K562 (cell line): ENCODE measurements around the gene ACCSL. TPM values are rescaled to one million over a fixed set of nuclear protein-coding genes. Genes with fewer than 3 reads are reported as not detected.

ENCODE experiments used
- ATAC-seq: fragments of 200-7000 bp; cut with Tn5 transposase; 3 replicates; pipeline ENCODE4 v1.9.1; 2020; ENCODE audit warnings: moderate library complexity
- BruUV-seq: library from RNA; stranded (reverse); fragments of 400-500 nt; replicated peaks from 2 replicates; lab custom pipeline; 2021; lab: Mats Ljungman, UMichigan
- CTCF ChIA-PET: fragments of 300-600 bp; formaldehyde crosslinking; extraction: SDS; loops from one replicate; lab custom pipeline; 2021; ENCODE audit warnings: low intra/inter-chr PET ratio; lab: Yijun Ruan, JAX
- POLR2A ChIA-PET: fragments of 300-600, 350-650 bp; sonication (Branson Sonifier 250); formaldehyde crosslinking; extraction: SDS; loops from one replicate; lab custom pipeline; 2021; ENCODE audit warnings: antibody characterized with exemption, inconsistent platforms; lab: Yijun Ruan, JAX
- DNase-seq, 4 experiments: peaks; one replicate each; pipeline versions ENCODE4 v3.0.0 to v3.0.0-alpha.2; 2011 to 2018; ENCODE audit warnings: low spot score in 3 of 4, mixed read lengths in 3 of 4; ENCODE audit errors: extremely low read depth in 1 of 4
- FAIRE-seq: peaks from 2 replicates; lab custom pipeline; 2011; peaks lifted over from hg19 to GRCh38; lab: Jason Lieb, UNC
- H2AFZ ChIP-seq: 2 replicates; pipeline ENCODE4 v1.6.0; 2011; ENCODE audit warnings: low read depth, low read length, control low read depth, inconsistent platforms
- H3K27ac ChIP-seq: fragments of 200-600 bp; 3 replicates; pipeline ENCODE4 v1.8.0; 2011; ENCODE audit warnings: low read depth, mild to moderate bottlenecking, control low read depth, inconsistent platforms, low read length, moderate library complexity, mixed read lengths; ENCODE audit errors: extremely low read depth
- H3K27me3 ChIP-seq, 2 experiments: fragments of 300-600 bp in 1 of 2; 2 replicates in 1 of 2; 3 replicates in 1 of 2; pipeline versions ENCODE4 v1.6.0 to v1.8.0; 2011; ENCODE audit warnings: inconsistent platforms in 2 of 2, low read length in 2 of 2, mild to moderate bottlenecking in 1 of 2, mixed read lengths in 1 of 2, moderate library complexity in 1 of 2; ENCODE audit not compliant: control insufficient read depth in 2 of 2, insufficient read depth in 2 of 2
- H3K36me3 ChIP-seq: fragments of 300-600 bp; 3 replicates; pipeline ENCODE4 v1.8.0; 2011; ENCODE audit warnings: mild to moderate bottlenecking, low read length, inconsistent platforms; ENCODE audit not compliant: control insufficient read depth, insufficient read depth
- H3K4me1 ChIP-seq, 2 experiments: fragments of 200-600 bp in 1 of 2; replicated peaks in 1 of 2; 2 replicates in 1 of 2; 3 replicates in 1 of 2; pipeline versions ENCODE4 v1.5.1 to v1.8.0; 2011; ENCODE audit warnings: inconsistent platforms in 2 of 2, low read length in 2 of 2, mild to moderate bottlenecking in 1 of 2, mixed read lengths in 1 of 2, moderate library complexity in 1 of 2; ENCODE audit not compliant: control insufficient read depth in 2 of 2, insufficient read depth in 2 of 2
- H3K4me2 ChIP-seq: 2 replicates; pipeline ENCODE4 v1.6.1; 2011; ENCODE audit warnings: low read length, control low read depth, inconsistent platforms, mixed read lengths; ENCODE audit not compliant: insufficient read depth
- H3K4me3 ChIP-seq: fragments of 200-600 bp; sonication (generic), shearing (Covaris generic); 2 replicates; pipeline ENCODE4 v1.5.1; 2016; ENCODE audit warnings: control low read depth, inconsistent platforms
- H3K79me2 ChIP-seq: fragments of 200-600 bp; 3 replicates; pipeline ENCODE4 v1.8.0; 2011; ENCODE audit warnings: low read length, inconsistent platforms; ENCODE audit not compliant: control insufficient read depth, insufficient read depth
- H3K9ac ChIP-seq, 2 experiments: 2 replicates each; pipeline versions ENCODE4 v1.6.0 to v1.6.1; 2011; ENCODE audit warnings: low read depth in 2 of 2, low read length in 2 of 2, control low read depth in 1 of 2, inconsistent platforms in 1 of 2, mild to moderate bottlenecking in 1 of 2, mixed read lengths in 1 of 2; ENCODE audit not compliant: insufficient read depth in 1 of 2
- H3K9me1 ChIP-seq: one replicate; pipeline ENCODE4 v1.6.0; 2011; ENCODE audit warnings: inconsistent platforms, mild to moderate bottlenecking, low read length, moderate library complexity; ENCODE audit not compliant: control insufficient read depth, insufficient read depth
- H3K9me3 ChIP-seq: replicated peaks from 2 replicates; pipeline ENCODE4 v1.5.1; 2011; ENCODE audit warnings: low read depth, low read length, inconsistent platforms; ENCODE audit not compliant: control insufficient read depth, insufficient read depth
- H4K20me1 ChIP-seq: replicated peaks from 2 replicates; pipeline ENCODE4 v1.6.1; 2011; ENCODE audit warnings: low read length, inconsistent platforms, mixed read lengths; ENCODE audit not compliant: control insufficient read depth, insufficient read depth
- IFI16 ChIP-seq: fragments of 250-450 bp; sonication (Bioruptor Pico); IDR thresholded peaks from 2 replicates; pipeline ENCODE4 v2.1.2; 2022; ENCODE audit warnings: mild to moderate bottlenecking, inconsistent platforms
- REST ChIP-seq, 2 experiments: fragments of 450-650 bp; formaldehyde crosslinking in 1 of 2; IDR thresholded peaks; 2 replicates each; pipeline versions ENCODE4 v1.4.0 to v1.6.1; 2014 to 2020; ENCODE audit warnings: mild to moderate bottlenecking in 2 of 2, borderline replicate concordance in 1 of 2, low read depth in 1 of 2
- SMARCB1 ChIP-seq: IDR thresholded peaks from 2 replicates; pipeline ENCODE4 v1.6.1; 2011; ENCODE audit warnings: improper control_type of control experiment, low read depth; ENCODE audit not compliant: insufficient read length
- XRCC3 ChIP-seq: fragments of 450-650 bp; IDR thresholded peaks from 2 replicates; pipeline ENCODE4 v1.6.1; 2017; ENCODE audit warnings: mild to moderate bottlenecking, moderate library complexity
- ZBTB49 ChIP-seq: sonication (generic); formaldehyde crosslinking; IDR thresholded peaks from 2 replicates; pipeline ENCODE4 v1.8.0; 2022; ENCODE audit warnings: missing genetic modification reagents, mild to moderate bottlenecking, borderline replicate concordance
- WGBS: fragments of 100-300 bp; shearing (Covaris generic); methylation state at CpG from one replicate; pipeline ENCODE4 v1.1.6; 2016; ENCODE audit warnings: low coverage, mixed read lengths; ENCODE audit not compliant: insufficient coverage; ENCODE audit errors: missing lambda C conversion rate; 5-methylcytosine and 5-hydroxymethylcytosine counted together
- in situ Hi-C: fragments of 300-500 bp; cut with MboI; formaldehyde crosslinking; loops from 4 replicates; pipeline ENCODE4 v1.15.0; 2018; ENCODE audit warnings: inconsistent platforms, mixed read lengths
- intact Hi-C: fragments of 100-400 bp; cut with micrococcal nuclease; formaldehyde crosslinking; loops from 2 replicates; pipeline ENCODE4 v1.14.2; 2022
- polyA plus RNA-seq, 8 experiments: library from polyadenylated mRNA; depleted of rRNA in 4 of 8; stranded (reverse) in 5 of 8; unstranded in 3 of 8; fragments of >200 nt; fragmentation: Nextera tagmentation in 2 of 8; fragmentation: Illumina TruSeq in 1 of 8; extraction: Ambion mirVana in 2 of 8; extraction: Trizol in 1 of 8; gene quantifications; 2 replicates each; pipeline versions ENCODE4 v1.2.1 to v1.2.3, GENCODE V29; 2011 to 2014; ENCODE audit warnings: inconsistent platforms in 1 of 8, missing spikeins in 1 of 8
- total RNA-seq, 7 experiments: library from RNA; depleted of rRNA in 6 of 7; stranded (reverse); fragments of >200 nt in 6 of 7; fragmentation: Illumina TruSeq in 2 of 7; extraction: Trizol in 2 of 7; gene quantifications; 2 replicates each; pipeline versions ENCODE4 v1.2.1 to v1.2.3, GENCODE V29; 2011 to 2021; ENCODE audit warnings: low replicate concordance in 1 of 7

The ACCSL gene
- total and polyA plus RNA-seq, 9 of the 15 experiments (the other 6 are each of a cell fraction or from before 2014, with no cell fraction given), result not detected

- ChIA-PET POLR2A (no interaction called here), CTCF (no interaction called here)
- ATAC-seq (no peak), DNase-seq (no peak), FAIRE-seq (no peak)
- no peak overlapping the region for H3K4me2 ChIP-seq
- in situ Hi-C loops (no loop called here), intact Hi-C loops (no loop called here)
- H3K27ac ChIP-seq, result no peak overlapping the region
- peaks cover 3% of the 10 kb centered on the region for H3K9me1 ChIP-seq
- no peak overlapping the region for H3K4me3 ChIP-seq
- H3K9me3 ChIP-seq, result no peaks in the 10 kb centered on the region
- H3K79me2 ChIP-seq, result no peaks in the 10 kb centered on the region
- H3K27me3 ChIP-seq, result peaks cover 24 to 60% of the 10 kb centered on the region in 2 experiments; a peak in 4 of 5 replicates
- no TSS peak for BruUV-seq
- H2AFZ ChIP-seq, result no peak overlapping the region
- 0% methylated on average over 4 of the region's 4 CpGs for WGBS
- H3K9ac ChIP-seq, result no peak overlapping the region
- no peaks in the 10 kb centered on the region for H4K20me1 ChIP-seq
- no peaks in the 10 kb centered on the region for H3K36me3 ChIP-seq
- TF ChIP-seq ZBTB49 (no peak), IFI16 (no peak)
- H3K4me1 ChIP-seq, result no peaks in the 10 kb centered on the region; a peak in 2 of 5 replicates
These were observed 37.0 kb upstream of the ACCSL start for GRCh38 chr11:44010789-44011251.

- FAIRE-seq, result no peak
- no peak for ATAC-seq
- no peak for DNase-seq
- TF ChIP-seq REST (IDR thresholded peaks at IDR 0.05; ENCODE audit: borderline replicate concordance), result no peak
- TF ChIP-seq REST (CRISPR knock-in tag; IDR thresholded peaks at IDR 0.05; ENCODE audit: low read depth), result no peak
- no peak for TF ChIP-seq SMARCB1
- TF ChIP-seq XRCC3, result no peak
These were observed 36.0 kb upstream of the ACCSL start for GRCh38 chr11:44011797-44012196.

More at GRCh38 chr11:44011797-44012196, 36.0 kb upstream of the ACCSL start:
- Histone ChIP-seq H3K36me3 (no peaks in the 10 kb centered on the region), H4K20me1 (no peaks in the 10 kb centered on the region), H3K9ac (no peak overlapping the region), H3K9me3 (no peaks in the 10 kb centered on the region), H3K4me3 (no peak overlapping the region), H2AFZ (no peak overlapping the region), H3K27ac (no peak overlapping the region), H3K9me1 (no peaks in the 10 kb centered on the region), H3K4me1 (no peaks in the 10 kb centered on the region; a peak in 2 of 5 replicates), H3K27me3 (peaks cover 24 to 55% of the 10 kb centered on the region in 2 experiments; a peak in 4 of 5 replicates), H3K4me2 (no peak overlapping the region), H3K79me2 (no peaks in the 10 kb centered on the region)
- WGBS, result 0% methylated on average over 1 of the region's 1 CpG
- BruUV-seq, result no TSS peak
- in situ Hi-C loops (no loop called here), intact Hi-C loops (no loop called here)
- POLR2A ChIA-PET, result no interaction called here
- CTCF ChIA-PET, result no interaction called here
